ENCODE measurements around the gene CASTOR1.

GRCh38 chr22:30317778-30318177, 28.5 kb upstream of the CASTOR1 start:
- TF ChIP-seq, protein P1, sequence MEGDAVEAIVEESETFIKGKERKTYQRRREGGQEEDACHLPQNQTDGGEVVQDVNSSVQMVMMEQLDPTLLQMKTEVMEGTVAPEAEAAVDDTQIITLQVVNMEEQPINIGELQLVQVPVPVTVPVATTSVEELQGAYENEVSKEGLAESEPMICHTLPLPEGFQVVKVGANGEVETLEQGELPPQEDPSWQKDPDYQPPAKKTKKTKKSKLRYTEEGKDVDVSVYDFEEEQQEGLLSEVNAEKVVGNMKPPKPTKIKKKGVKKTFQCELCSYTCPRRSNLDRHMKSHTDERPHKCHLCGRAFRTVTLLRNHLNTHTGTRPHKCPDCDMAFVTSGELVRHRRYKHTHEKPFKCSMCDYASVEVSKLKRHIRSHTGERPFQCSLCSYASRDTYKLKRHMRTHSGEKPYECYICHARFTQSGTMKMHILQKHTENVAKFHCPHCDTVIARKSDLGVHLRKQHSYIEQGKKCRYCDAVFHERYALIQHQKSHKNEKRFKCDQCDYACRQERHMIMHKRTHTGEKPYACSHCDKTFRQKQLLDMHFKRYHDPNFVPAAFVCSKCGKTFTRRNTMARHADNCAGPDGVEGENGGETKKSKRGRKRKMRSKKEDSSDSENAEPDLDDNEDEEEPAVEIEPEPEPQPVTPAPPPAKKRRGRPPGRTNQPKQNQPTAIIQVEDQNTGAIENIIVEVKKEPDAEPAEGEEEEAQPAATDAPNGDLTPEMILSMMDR (conservative IDR thresholded peaks at IDR 0.05 in 1 of 2, IDR thresholded peaks at IDR 0.05 in 1 of 2; ENCODE audit: low read depth in 1 of 2, low read length in 2 of 2): no peak
- TF ChIP-seq EZH2 (IDR thresholded peaks at IDR 0.05; ENCODE audit: low read length, missing control alignments): no peak

All from fibroblast of lung (primary cell).